Limb (tissue), 2 donors: ENCODE measurements around the gene GATAD1.
"Not testable (repeated sequence)": the region's sequence is repeated elsewhere in the genome, so short reads cannot be mapped to it uniquely, and the experiment has no call there.

Experiments
- DNase-seq, 2 donors: peaks; one replicate each; pipeline ENCODE4 v3.0.0-alpha.2; 2016; ENCODE audit errors: extremely low spot score in 2 of 2

GATAD1 gene

GRCh38 chr7:92483624-92484023, 36.3 kb downstream of the GATAD1 start:
- DNase-seq, result not testable (repeated sequence)

- not testable (repeated sequence) for DNase-seq
These were observed 36.9 kb downstream of the GATAD1 start for GRCh38 chr7:92484226-92484625.

- no peak for DNase-seq
These were observed 38.1 kb downstream of the GATAD1 start for GRCh38 chr7:92485267-92485892.

- no peak for DNase-seq
These were observed 38.7 kb downstream of the GATAD1 start for GRCh38 chr7:92485974-92486373.

GRCh38 chr7:92487804-92488203, 40.5 kb downstream of the GATAD1 start:
- no peak for DNase-seq

GRCh38 chr7:92489634-92490033, 42.4 kb downstream of the GATAD1 start:
- DNase-seq, result no peak

GRCh38 chr7:92496876-92497275, 49.6 kb downstream of the GATAD1 start:
- no peak for DNase-seq

GRCh38 chr7:92498557-92498956, 51.3 kb downstream of the GATAD1 start:
- DNase-seq, result no peak

- no peak for DNase-seq
These were observed 56.5 kb downstream of the GATAD1 start for GRCh38 chr7:92503767-92504166.

GRCh38 chr7:92504563-92504962, 57.3 kb downstream of the GATAD1 start:
- no peak for DNase-seq

GRCh38 chr7:92506363-92506762, 59.1 kb downstream of the GATAD1 start:
- no peak for DNase-seq

- DNase-seq, result no peak
These were observed 61.7 kb downstream of the GATAD1 start for GRCh38 chr7:92508946-92509345.
